ENCODE results near the gene ASCC1.
"Not testable (repeated sequence)": the region's sequence is repeated elsewhere in the genome, so short reads cannot be mapped to it uniquely, and the experiment has no call there.

ASCC1 gene

DNA sequence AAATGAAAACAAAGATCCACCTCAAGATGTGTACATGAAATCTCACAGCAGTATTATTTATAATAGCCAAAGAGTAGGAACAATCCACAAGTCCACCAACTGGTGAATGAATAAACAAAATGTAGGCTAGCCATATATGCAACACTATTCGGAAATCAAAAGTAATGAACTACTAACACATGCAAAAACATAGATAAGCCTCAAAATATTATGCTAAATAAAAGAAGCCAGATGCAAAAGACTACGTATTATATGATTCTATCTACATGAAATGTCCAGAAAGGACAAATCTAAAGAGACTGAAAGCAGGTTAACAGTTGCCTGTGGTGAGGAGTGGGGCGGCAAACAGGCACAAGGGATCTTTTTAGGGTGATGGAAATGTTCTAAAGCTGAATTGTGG lies 49.0 kb downstream of the ASCC1 start:
- DNase-seq = no peak

DNA sequence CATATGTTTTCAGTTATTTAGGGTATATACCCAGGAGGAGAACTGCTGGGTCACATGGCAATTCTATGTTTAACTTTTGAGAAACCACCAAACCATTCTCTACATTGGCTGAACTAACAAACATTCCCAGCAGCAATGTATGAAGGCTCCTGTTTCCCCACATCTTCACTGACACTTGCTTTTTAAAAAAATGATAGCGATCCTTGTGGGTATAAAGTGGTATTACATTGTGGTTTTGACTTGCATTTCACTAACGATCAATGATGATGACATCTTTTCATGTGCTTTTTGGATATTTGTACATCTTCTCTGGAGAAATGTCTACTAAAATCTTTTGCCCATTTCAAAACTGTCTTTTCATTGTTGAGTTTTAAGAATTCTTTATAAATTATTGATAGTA lies 51.5 kb downstream of the ASCC1 start:
- no peak for DNase-seq

DNA sequence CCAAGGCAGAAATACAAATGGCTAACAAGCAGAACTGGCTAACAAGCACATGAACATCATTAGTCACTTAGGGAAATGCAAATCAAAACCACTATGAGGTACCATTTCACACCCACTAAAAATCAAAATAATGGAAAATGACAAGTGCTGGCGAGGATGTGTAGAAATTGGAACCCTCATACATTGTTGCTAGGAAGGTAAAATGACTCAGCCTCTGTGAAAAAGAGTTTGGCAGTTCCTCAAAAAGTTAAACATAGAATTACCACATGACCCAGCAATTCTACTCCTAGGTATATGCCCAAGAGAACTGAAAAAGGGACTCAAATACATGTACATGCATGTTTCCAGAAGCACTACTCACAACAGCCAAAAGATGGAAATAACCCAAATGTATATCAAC lies 53.1 kb downstream of the ASCC1 start:
- DNase-seq = no peak

GRCh38 chr10:72158176-72158575 lies 57.9 kb downstream of the ASCC1 start:
- DNase-seq = no peak

DNA sequence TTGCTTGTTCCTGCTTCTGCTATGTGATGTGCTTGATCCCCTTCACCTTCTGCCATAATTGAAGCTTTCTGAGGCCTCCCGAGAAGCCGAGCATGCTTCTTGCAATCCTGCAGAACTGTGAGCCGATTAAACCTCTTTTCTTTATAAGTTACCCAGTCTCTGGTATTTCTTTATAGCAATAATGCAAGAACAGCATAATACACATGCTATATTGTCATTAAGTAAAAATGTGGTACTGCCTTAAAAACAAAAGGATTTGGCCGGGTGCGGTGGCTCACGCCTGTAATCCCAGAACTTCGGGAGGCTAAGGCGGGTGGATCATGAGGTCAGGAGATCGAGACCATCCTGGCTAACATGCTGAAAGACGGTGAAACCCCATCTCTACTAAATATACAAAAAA lies 59.9 kb downstream of the ASCC1 start:
- no peak for DNase-seq

GRCh38 chr10:72152286-72152685 lies 63.8 kb downstream of the ASCC1 start:
- DNase-seq = no peak

- not testable (repeated sequence) for DNase-seq
Observed at GRCh38 chr10:72150746-72151478, 65.2 kb downstream of the ASCC1 start.

- DNase-seq = not testable (repeated sequence)
Observed at GRCh38 chr10:72147324-72147584, 68.8 kb downstream of the ASCC1 start.

GRCh38 chr10:72146559-72147323 lies 69.3 kb downstream of the ASCC1 start:
- no peak for DNase-seq

DNA sequence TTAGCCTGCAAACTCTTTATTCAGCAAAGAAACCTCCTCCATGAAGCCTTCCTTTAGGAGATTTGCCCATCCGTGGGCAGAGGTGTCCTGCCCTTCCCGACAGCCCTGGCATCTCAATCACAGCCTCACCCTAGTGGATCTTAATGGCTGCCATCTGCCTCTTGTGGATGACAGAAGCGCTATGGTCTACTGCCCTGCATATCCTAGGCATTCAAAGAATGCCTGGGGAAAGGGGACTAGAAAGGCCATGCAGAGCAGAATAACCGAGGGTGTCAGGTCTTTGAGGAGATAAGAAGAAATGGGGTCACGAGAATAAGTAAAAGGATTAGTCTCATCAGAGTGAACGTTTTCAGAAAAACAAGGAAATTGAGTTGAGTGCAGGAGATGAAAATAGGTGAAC lies 70.0 kb downstream of the ASCC1 start:
- DNase-seq = no peak

GRCh38 chr10:72145657-72146056 lies 70.4 kb downstream of the ASCC1 start:
- no peak for DNase-seq

GRCh38 chr10:72140850-72141249 lies 75.2 kb downstream of the ASCC1 start:
- DNase-seq = no peak

DNA sequence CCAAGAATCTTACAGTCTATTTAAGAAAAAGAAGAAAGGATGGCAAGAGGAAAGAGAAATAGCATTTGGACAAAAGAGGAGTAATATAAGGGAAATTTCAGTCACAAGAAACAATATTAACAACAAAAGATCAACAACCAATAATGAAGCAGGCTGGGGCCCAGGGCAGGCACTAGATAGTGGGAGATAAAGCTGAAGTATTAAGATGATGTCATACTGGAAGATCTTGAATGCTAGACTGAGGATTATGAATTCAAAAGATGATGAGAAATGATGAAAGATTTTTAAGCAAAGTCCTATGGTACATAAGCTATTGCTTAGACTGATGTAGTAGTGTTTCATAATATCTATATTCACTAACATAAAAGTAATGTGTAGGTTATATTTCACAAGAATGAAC lies 75.9 kb downstream of the ASCC1 start:
- no peak for DNase-seq

DNA sequence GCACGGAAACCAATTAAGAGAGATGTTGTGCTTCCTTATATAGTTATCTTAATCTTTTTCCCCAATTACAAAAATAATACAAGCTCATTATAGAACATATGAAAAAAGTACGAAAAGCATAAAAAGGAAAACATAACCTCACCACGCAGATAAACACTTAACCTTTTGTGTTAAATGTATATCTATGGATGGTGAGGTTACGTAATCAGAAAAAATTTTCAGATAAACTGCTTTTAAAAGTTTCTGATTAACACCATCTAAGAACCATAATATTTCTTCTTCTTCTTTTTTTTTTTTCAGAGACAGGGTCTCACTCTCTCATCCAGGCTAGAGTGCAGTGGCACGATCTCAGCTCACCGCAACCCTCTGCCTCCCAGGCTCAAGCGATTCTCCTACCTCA lies 78.5 kb downstream of the ASCC1 start:
- DNase-seq = no peak

GRCh38 chr10:72136225-72136624 lies 79.9 kb downstream of the ASCC1 start:
- not testable (repeated sequence) for DNase-seq

DNA sequence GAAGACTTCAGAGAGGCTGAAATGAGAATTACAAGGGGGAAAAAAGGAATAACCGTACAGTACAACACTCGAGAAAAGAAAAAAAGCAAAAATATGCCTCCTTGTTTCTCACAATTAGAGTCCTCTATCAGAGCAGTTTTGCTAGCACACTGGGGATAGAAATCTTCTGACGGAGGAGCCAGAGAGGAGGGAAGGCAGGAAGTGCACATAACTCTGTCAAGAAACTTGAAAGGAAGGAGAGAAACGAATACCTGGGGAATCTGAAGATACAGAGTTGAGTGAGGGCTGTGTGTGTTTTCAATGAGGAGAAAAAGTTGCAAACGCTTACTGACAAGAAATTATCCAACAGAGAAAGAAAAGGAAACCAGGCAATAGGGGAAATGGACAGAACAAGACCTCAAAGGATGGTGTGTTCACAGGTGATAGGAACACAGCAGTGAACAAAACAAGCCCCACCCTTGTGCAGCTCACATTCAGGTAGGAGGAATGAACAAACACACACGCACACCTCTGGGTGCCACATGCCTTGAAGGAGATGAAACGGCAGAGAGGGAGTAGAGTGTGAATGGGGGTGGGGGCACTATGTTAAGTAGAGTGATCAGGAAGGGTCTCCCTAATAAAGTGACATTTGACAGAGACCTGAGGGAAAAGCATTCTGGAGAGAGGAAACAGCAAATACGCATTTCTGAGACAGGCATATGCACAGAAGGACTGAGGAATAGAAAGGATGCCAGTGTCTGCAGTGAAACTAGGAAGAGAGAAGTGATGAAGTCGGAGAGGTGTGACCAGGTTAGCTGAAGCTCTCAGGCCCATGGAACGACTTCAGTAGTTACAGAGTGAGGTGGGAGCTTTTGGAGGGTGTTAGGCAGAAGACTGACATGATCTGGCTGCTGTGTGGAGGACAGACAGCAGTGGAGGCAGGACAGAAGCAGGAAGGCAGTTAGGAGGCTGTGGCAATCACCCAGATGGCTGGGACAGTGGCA lies 81.0 kb downstream of the ASCC1 start:
- DNase-seq = no peak

DNA sequence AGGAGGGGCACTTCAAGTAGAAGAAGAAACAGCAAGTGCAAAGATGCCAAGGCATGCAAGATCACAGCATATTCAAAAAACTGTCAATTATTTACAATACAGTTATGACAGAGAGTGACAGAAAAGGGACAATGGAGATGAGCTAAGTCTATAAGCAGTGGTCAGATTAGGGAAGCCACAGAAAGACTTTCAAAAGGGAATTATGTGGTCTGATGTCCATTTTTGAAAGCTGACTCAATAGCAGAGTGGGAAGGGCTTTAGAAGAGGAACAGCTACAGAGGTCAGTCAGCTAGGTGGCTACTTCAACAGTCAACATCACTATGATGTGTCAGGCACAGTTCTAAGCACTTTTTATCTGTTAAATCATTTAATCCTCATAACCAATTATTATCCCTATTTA lies 82.6 kb downstream of the ASCC1 start:
- no peak for DNase-seq

DNA sequence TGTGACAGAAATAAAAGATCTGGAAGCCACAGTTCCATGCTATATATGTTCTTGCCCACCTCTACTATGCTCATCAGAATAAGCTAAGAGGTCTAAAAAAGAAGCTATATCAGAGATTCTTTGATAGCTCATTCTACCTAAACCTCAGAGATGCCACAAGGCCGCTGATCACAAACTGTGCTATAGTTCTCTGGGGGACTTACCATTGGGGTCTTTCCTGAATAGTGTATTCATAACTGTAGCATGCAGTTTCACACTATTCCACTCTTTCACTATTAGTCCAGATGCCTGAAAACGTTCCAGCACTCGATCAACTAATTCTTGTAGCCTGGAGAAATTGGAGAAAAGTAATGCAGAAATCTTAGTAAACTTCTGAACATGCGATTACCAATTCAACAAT lies 83.2 kb downstream of the ASCC1 start:
- no peak for DNase-seq

GRCh38 chr10:72127571-72127970 lies 88.5 kb downstream of the ASCC1 start:
- DNase-seq = no peak

GRCh38 chr10:72126872-72127232 lies 89.2 kb downstream of the ASCC1 start:
- no peak for DNase-seq

- no peak for DNase-seq
Observed at GRCh38 chr10:72126184-72126871, 89.7 kb downstream of the ASCC1 start.

- no peak for DNase-seq
Observed at GRCh38 chr10:72124989-72125388, 91.1 kb downstream of the ASCC1 start.

DNA sequence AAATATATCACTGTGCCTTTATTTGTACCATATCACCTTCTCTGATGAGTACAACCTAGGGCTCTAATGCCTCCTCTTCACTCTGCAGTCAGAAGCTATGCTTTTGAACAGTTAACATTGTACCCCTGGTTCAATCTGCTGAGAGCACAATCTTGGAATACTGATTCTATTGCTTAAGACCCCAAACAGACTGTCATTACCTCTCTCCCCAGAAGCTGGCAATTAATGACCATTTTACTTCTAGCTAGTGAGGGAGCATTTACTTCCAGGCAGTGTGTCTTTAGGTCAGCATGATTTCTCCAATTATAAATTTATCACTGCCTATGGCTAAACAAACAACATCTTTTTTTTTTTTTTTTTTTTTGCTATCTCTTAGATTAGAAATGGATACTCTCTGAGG lies 91.7 kb downstream of the ASCC1 start:
- no peak for DNase-seq
